Endodermal cell (in vitro differentiated cells): ENCODE results near the gene DNASE1L1. TPM values are rescaled to one million over a fixed set of nuclear protein-coding genes. Genes with fewer than 3 reads are reported as not detected.

Experiments used
- DNase-seq: peaks from one replicate; pipeline ENCODE4 v3.0.0-alpha.2; 2017
- H3K27ac ChIP-seq: 2 replicates; pipeline ENCODE4 v1.5.1; 2013; ENCODE audit warnings: mild to moderate bottlenecking, low read depth, low read length, moderate library complexity
- H3K27me3 ChIP-seq: 2 replicates; pipeline ENCODE4 v1.6.1; 2013; ENCODE audit warnings: mild to moderate bottlenecking, low read length, moderate library complexity; ENCODE audit not compliant: insufficient read depth, control insufficient read depth, poor library complexity, severe bottlenecking
- H3K36me3 ChIP-seq: 2 replicates; pipeline ENCODE4 v1.7.0; 2013; ENCODE audit warnings: mild to moderate bottlenecking, low read length, moderate library complexity; ENCODE audit not compliant: control insufficient read depth, insufficient read depth
- H3K4me1 ChIP-seq: one replicate; pipeline ENCODE4 v1.7.0; 2013; ENCODE audit warnings: low read length; ENCODE audit not compliant: control insufficient read depth, insufficient read depth
- H3K4me3 ChIP-seq: 2 replicates; pipeline ENCODE4 v1.5.1; 2013; ENCODE audit warnings: mild to moderate bottlenecking, low read length, moderate library complexity
- H3K9ac ChIP-seq: 2 replicates; pipeline ENCODE4 v1.6.1; 2013; ENCODE audit warnings: mild to moderate bottlenecking, low read length, moderate library complexity; ENCODE audit not compliant: poor library complexity, severe bottlenecking; ENCODE audit errors: extremely low read depth
- H3K9me3 ChIP-seq: 2 replicates; pipeline ENCODE4 v1.6.1; 2013; ENCODE audit warnings: mild to moderate bottlenecking, low read length, moderate library complexity; ENCODE audit not compliant: control insufficient read depth
- H3K27ac Mint-ChIP-seq: 2 replicates; pipeline ENCODE4 v1.8.0; 2020; ENCODE audit warnings: mixed read lengths
- H3K27me3 Mint-ChIP-seq: 2 replicates; pipeline ENCODE4 v1.8.0; 2021; ENCODE audit warnings: mild to moderate bottlenecking, mixed read lengths; ENCODE audit not compliant: insufficient read depth
- H3K36me3 Mint-ChIP-seq: 2 replicates; pipeline ENCODE4 v1.8.0; 2020; ENCODE audit warnings: low read depth, mixed read lengths
- H3K4me1 Mint-ChIP-seq: 2 replicates; pipeline ENCODE4 v1.8.0; 2020; ENCODE audit warnings: mixed read lengths
- H3K4me3 Mint-ChIP-seq: 2 replicates; pipeline ENCODE4 v1.8.0; 2020; ENCODE audit warnings: mild to moderate bottlenecking, moderate library complexity, mixed read lengths
- H3K9me3 Mint-ChIP-seq: 2 replicates; pipeline ENCODE4 v1.8.0; 2020; ENCODE audit warnings: mild to moderate bottlenecking, mixed read lengths
- WGBS, 2 experiments: methylation state at CpG; one replicate each; pipeline versions ENCODE4 v1.1.5 to v1.1.7; 2013; ENCODE audit warnings: missing lambda C conversion rate in 2 of 2, mixed read lengths in 1 of 2; ENCODE audit not compliant: insufficient coverage in 1 of 2, insufficient read length in 1 of 2; 5-methylcytosine and 5-hydroxymethylcytosine counted together
- total RNA-seq, 2 donors: library from RNA; stranded (reverse); fragmentation: NEBNext Ultra II Directional in 1 of 2; extraction: Animal tissue kit (Norgen Biotek cat#: 25700) in 1 of 2; gene quantifications; 2 replicates in 1 of 2; 3 replicates in 1 of 2; pipeline ENCODE4 v1.2.1, GENCODE V29; 2021
- TF ChIP-seq, protein P1 (sequence below): fragments of 200-600 bp; sonication (generic); conservative IDR thresholded peaks from 2 replicates; pipeline ENCODE4 v1.5.0; 2021; ENCODE audit warnings: antibody characterized with exemption, mild to moderate bottlenecking

The DNASE1L1 gene
- total RNA-seq, 2 donors from 2014 or later = 13.8 to 17.0 TPM

- H3K9ac ChIP-seq = peak overlapping the region; percentile 99
These were observed 9.3 kb downstream of the DNASE1L1 start for GRCh38 chrX:154399527-154400368.

GRCh38 chrX:154398668-154399526, 10.2 kb downstream of the DNASE1L1 start:
- Mint-ChIP-seq H3K4me3 (peak overlapping the region; percentile 91), H3K27me3 (no peaks in the 10 kb centered on the region), H3K27ac (peak overlapping the region; percentile 98), H3K9me3 (peaks cover 62% of the 10 kb centered on the region), H3K36me3 (peaks cover 24% of the 10 kb centered on the region), H3K4me1 (peaks cover 5% of the 10 kb centered on the region)
- WGBS, 2 experiments = 1 to 9% methylated on average over 10 to 49 of the region's 49 CpGs
- peaks cover 22% of the 10 kb centered on the region for H3K36me3 ChIP-seq
- TF ChIP-seq, protein P1, sequence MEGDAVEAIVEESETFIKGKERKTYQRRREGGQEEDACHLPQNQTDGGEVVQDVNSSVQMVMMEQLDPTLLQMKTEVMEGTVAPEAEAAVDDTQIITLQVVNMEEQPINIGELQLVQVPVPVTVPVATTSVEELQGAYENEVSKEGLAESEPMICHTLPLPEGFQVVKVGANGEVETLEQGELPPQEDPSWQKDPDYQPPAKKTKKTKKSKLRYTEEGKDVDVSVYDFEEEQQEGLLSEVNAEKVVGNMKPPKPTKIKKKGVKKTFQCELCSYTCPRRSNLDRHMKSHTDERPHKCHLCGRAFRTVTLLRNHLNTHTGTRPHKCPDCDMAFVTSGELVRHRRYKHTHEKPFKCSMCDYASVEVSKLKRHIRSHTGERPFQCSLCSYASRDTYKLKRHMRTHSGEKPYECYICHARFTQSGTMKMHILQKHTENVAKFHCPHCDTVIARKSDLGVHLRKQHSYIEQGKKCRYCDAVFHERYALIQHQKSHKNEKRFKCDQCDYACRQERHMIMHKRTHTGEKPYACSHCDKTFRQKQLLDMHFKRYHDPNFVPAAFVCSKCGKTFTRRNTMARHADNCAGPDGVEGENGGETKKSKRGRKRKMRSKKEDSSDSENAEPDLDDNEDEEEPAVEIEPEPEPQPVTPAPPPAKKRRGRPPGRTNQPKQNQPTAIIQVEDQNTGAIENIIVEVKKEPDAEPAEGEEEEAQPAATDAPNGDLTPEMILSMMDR = peak; percentile 86
- peak; percentile 85 for DNase-seq
- no peaks in the 10 kb centered on the region for H3K4me1 ChIP-seq
- peak overlapping the region; percentile 99 for H3K9ac ChIP-seq
- no peaks in the 10 kb centered on the region for H3K9me3 ChIP-seq
- H3K4me3 ChIP-seq = peak overlapping the region; percentile 96
- H3K27ac ChIP-seq = peak overlapping the region; percentile 96
- H3K27me3 ChIP-seq = no peaks in the 10 kb centered on the region

More at GRCh38 chrX:154399527-154400368, 9.3 kb downstream of the DNASE1L1 start:
- Mint-ChIP-seq H3K27ac (peak overlapping the region; percentile 98), H3K36me3 (peaks cover 24% of the 10 kb centered on the region), H3K27me3 (no peaks in the 10 kb centered on the region), H3K9me3 (peaks cover 70% of the 10 kb centered on the region), H3K4me1 (peaks cover 5% of the 10 kb centered on the region), H3K4me3 (peak overlapping the region; percentile 91)
- Histone ChIP-seq H3K4me1 (no peaks in the 10 kb centered on the region), H3K4me3 (peak overlapping the region; percentile 96), H3K9me3 (no peaks in the 10 kb centered on the region), H3K27ac (no peak overlapping the region), H3K27me3 (no peaks in the 10 kb centered on the region), H3K36me3 (peaks cover 22% of the 10 kb centered on the region)
- DNase-seq = peak; percentile 31
- 67% methylated on average over 13 of the region's 14 CpGs; no CpG with 5 or more reads in 1 of the 2 experiments for WGBS, 2 experiments
- TF ChIP-seq, protein P1 = no peak

GRCh38 chrX:154397888-154398667, 11.0 kb downstream of the DNASE1L1 start, which contains the start of gene RPL10:
Gene RPL10, plus strand, starts transcription at chrX:154398377. Its CDS starts 143 bp downstream, at chrX:154398520.
- H3K36me3 Mint-ChIP-seq = peaks cover 24% of the 10 kb centered on the region
- H3K27me3 Mint-ChIP-seq = no peaks in the 10 kb centered on the region
- TF ChIP-seq, protein P1 = no peak
- Histone ChIP-seq H3K4me3 (peak within 1 kb of the TSS; percentile 96), H3K9me3 (no peaks in the 10 kb centered on the region), H3K27ac (peak within 1 kb of the TSS; percentile 99), H3K36me3 (peaks cover 22% of the 10 kb centered on the region), H3K4me1 (no peaks in the 10 kb centered on the region), H3K27me3 (no peaks in the 10 kb centered on the region), H3K9ac (peak within 1 kb of the TSS; percentile 99)
- peak; percentile 95 for DNase-seq
- peak within 1 kb of the TSS; percentile 91 for H3K4me3 Mint-ChIP-seq
- 0% methylated on average over 6 to 69 of the region's 69 CpGs for WGBS, 2 experiments
- peak within 1 kb of the TSS; percentile 98 for H3K27ac Mint-ChIP-seq
- peaks cover 5% of the 10 kb centered on the region for H3K4me1 Mint-ChIP-seq
- peaks cover 54% of the 10 kb centered on the region for H3K9me3 Mint-ChIP-seq
